ENCODE data around the gene KCNG3. TPM values are rescaled to one million over a fixed set of nuclear protein-coding genes. Genes with fewer than 3 reads are reported as not detected.

KCNG3 gene
- total and polyA plus RNA-seq, 2 of the 13 experiments (the other 11 are each of a cell fraction or from before 2014, with no cell fraction given), result 2.8 to 4.8 TPM

DNA sequence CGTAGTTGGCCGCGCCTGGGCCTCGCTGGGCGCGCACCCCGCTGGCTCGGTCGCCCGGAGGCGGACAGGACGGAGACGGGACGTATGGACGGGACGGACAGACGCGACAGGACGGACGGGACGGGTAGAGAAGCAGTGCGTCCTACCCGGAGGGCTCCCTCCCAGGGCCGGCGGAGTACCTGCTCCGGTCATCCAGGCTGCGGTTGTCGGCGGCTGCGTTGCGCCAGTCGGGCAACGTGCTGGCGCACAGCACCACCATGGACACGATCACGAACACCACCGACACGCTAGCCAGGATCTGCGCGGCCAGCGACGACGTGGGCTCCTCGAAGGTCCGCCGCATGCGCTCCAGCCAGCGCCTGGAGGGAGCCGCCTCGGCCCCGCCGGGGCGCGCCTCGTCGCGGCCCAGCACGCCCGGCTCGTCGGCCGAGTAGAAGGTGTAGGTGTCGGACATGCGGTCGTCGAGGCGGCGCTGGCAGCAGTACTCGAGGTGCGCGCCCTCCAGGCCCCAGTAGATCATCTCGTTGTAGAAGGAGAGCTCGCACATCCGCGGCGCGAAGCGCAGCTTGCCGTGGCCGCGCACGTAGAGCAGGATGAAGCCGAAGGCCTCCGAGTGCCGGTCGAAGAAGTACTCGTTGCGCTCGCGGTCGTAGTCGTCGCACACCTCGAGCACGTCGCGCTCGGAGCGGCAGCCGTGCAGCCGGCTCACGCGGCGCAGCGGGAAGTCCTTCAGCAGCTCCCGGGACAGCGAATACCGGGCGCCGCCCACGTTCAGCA is 903 bp downstream of the KCNG3 start (continued):
- TF ChIP-seq REST (IDR thresholded peaks at IDR 0.05; ENCODE audit: borderline replicate concordance in 1 of 2, low read depth in 1 of 2, low read length in 2 of 2) (no peak), ZNF790 (CRISPR knock-in tag; IDR thresholded peaks at IDR 0.05; ENCODE audit: borderline replicate concordance) (no peak), ZNF83 (CRISPR knock-in tag; IDR thresholded peaks at IDR 0.05; ENCODE audit: borderline replicate concordance) (no peak), PRMT3 (CRISPR knock-in tag; IDR thresholded peaks at IDR 0.05; ENCODE audit: borderline replicate concordance, low read depth) (0 out of 2 replicates have a peak, but pooled peaks have one; percentile 19), SMARCC2 (IDR thresholded peaks at IDR 0.05) (no peak), TFE3 (CRISPR knock-in tag; IDR thresholded peaks at IDR 0.05) (peak; percentile 57; the same call in 1 of the 2 replicates), E2F2 (CRISPR knock-in tag; IDR thresholded peaks at IDR 0.05; ENCODE audit: borderline replicate concordance) (peak; percentile 32; the same call in 1 of the 2 replicates), NFIC (IDR thresholded peaks at IDR 0.05; ENCODE audit: low read length) (no peak), ARID2 (CRISPR knock-in tag; IDR thresholded peaks at IDR 0.05; ENCODE audit: borderline replicate concordance) (peak; percentile 24; the same call in 1 of the 2 replicates), EED (CRISPR knock-in tag; IDR thresholded peaks at IDR 0.05) (peak; percentile 94; the same call in 1 of the 2 replicates), AGO1 (IDR thresholded peaks at IDR 0.05; ENCODE audit: low read depth, low read length, poor library complexity, severe bottlenecking) (no peak), RARA (CRISPR knock-in tag; IDR thresholded peaks at IDR 0.05) (peak; percentile 38; the same call in 1 of the 2 replicates), RAD51 (IDR thresholded peaks at IDR 0.05; ENCODE audit: borderline replicate concordance) (no peak)
- TF ChIP-seq, protein P1, sequence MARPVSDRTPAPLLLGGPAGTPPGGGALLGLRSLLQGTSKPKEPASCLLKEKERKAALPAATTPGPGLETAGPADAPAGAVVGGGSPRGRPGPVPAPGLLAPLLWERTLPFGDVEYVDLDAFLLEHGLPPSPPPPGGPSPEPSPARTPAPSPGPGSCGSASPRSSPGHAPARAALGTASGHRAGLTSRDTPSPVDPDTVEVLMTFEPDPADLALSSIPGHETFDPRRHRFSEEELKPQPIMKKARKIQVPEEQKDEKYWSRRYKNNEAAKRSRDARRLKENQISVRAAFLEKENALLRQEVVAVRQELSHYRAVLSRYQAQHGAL (CRISPR knock-in tag; IDR thresholded peaks at IDR 0.05; ENCODE audit: not compliant biosample characterization), result peak; percentile 4
- TF ChIP-seq, protein P2, sequence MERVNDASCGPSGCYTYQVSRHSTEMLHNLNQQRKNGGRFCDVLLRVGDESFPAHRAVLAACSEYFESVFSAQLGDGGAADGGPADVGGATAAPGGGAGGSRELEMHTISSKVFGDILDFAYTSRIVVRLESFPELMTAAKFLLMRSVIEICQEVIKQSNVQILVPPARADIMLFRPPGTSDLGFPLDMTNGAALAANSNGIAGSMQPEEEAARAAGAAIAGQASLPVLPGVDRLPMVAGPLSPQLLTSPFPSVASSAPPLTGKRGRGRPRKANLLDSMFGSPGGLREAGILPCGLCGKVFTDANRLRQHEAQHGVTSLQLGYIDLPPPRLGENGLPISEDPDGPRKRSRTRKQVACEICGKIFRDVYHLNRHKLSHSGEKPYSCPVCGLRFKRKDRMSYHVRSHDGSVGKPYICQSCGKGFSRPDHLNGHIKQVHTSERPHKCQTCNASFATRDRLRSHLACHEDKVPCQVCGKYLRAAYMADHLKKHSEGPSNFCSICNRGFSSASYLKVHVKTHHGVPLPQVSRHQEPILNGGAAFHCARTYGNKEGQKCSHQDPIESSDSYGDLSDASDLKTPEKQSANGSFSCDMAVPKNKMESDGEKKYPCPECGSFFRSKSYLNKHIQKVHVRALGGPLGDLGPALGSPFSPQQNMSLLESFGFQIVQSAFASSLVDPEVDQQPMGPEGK (CRISPR knock-in tag; IDR thresholded peaks at IDR 0.05), result no peak
- TF ChIP-seq, protein P3, sequence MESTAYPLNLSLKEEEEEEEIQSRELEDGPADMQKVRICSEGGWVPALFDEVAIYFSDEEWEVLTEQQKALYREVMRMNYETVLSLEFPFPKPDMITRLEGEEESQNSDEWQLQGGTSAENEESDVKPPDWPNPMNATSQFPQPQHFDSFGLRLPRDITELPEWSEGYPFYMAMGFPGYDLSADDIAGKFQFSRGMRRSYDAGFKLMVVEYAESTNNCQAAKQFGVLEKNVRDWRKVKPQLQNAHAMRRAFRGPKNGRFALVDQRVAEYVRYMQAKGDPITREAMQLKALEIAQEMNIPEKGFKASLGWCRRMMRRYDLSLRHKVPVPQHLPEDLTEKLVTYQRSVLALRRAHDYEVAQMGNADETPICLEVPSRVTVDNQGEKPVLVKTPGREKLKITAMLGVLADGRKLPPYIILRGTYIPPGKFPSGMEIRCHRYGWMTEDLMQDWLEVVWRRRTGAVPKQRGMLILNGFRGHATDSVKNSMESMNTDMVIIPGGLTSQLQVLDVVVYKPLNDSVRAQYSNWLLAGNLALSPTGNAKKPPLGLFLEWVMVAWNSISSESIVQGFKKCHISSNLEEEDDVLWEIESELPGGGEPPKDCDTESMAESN (CRISPR knock-in tag; conservative IDR thresholded peaks at IDR 0.05), result no peak
